ENCODE results near the gene OSBP2.

The OSBP2 gene

GRCh38 chr22:30881361-30882183 is 186.9 kb downstream of the OSBP2 start:
- H3K27ac ChIP-seq: no peak overlapping the region
- DNase-seq (ENCODE audit: low spot score): no peak
- no peak overlapping the region for H3K4me3 ChIP-seq
- TF ChIP-seq CTCF (IDR thresholded peaks at IDR 0.05): no peak

- H3K4me3 ChIP-seq: no peak overlapping the region
Observed at GRCh38 chr22:30882184-30882717, 187.6 kb downstream of the OSBP2 start.

GRCh38 chr22:30882974-30883533 is 188.4 kb downstream of the OSBP2 start:
- TF ChIP-seq CTCF (IDR thresholded peaks at IDR 0.05): no peak
- no peak for DNase-seq (ENCODE audit: low spot score)
- Histone ChIP-seq H3K4me3 (no peak overlapping the region), H3K27ac (no peak overlapping the region)

More at GRCh38 chr22:30882184-30882717, 187.6 kb downstream of the OSBP2 start:
- no peak for DNase-seq (ENCODE audit: low spot score)
- H3K27ac ChIP-seq: no peak overlapping the region
- no peak for TF ChIP-seq CTCF (IDR thresholded peaks at IDR 0.05)

GRCh38 chr22:30883586-30884145 is 189.0 kb downstream of the OSBP2 start:
- Histone ChIP-seq H3K4me3 (no peak overlapping the region), H3K27ac (no peak overlapping the region)
- no peak for DNase-seq (ENCODE audit: low spot score)
- no peak for TF ChIP-seq CTCF (IDR thresholded peaks at IDR 0.05)

GRCh38 chr22:30884211-30885000 is 189.7 kb downstream of the OSBP2 start:
- DNase-seq (ENCODE audit: low spot score): no peak
- TF ChIP-seq CTCF (IDR thresholded peaks at IDR 0.05): no peak
- H3K27ac ChIP-seq: no peak overlapping the region
- no peak overlapping the region for H3K4me3 ChIP-seq

GRCh38 chr22:30885001-30885366 is 190.3 kb downstream of the OSBP2 start:
- no peak for DNase-seq (ENCODE audit: low spot score)
- H3K27ac ChIP-seq: no peak overlapping the region
- no peak overlapping the region for H3K4me3 ChIP-seq
- no peak for TF ChIP-seq CTCF (IDR thresholded peaks at IDR 0.05)
